Fibroblast of the conjunctiva (primary cell): ENCODE data around the gene TGFBRAP1.

Experiments used
- DNase-seq: peaks from one replicate; pipeline ENCODE4 v3.0.0-alpha.2; 2010; ENCODE audit warnings: low read depth

The TGFBRAP1 gene

DNA sequence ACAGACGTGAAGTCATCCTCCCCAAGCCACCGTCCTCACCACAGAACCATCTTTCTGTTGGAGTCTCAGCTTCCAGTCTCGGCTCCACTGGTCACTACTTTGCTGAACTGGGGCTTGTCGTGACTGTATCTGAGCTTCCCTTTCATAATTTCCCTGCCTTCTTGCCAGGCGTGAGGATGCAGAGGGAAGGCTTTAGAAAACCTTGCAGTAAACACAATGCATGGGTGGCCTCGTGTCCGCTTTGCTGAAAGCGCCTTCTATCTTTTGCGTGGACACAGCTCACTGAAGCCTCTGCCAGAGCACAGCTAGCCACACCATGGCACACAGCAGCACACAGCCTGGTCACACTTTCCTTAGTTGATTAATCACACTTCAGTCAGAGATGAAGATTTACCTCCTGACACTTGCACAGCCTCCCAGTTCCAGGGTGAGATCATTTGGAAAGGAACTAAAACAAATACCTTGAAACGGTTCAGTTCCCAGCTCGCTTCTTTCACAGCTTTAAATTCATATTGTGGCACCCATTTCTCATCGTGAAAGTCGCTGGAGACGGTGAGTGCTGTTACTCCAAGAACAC is 90.8 kb downstream of the TGFBRAP1 start:
- DNase-seq = no peak

GRCh38 chr2:105237045-105237765 is 92.3 kb downstream of the TGFBRAP1 start:
- DNase-seq = no peak

- DNase-seq = no peak
Measured at GRCh38 chr2:105236060-105236424, 93.5 kb downstream of the TGFBRAP1 start.

- DNase-seq = peak; percentile 63
Measured at GRCh38 chr2:105235388-105236059, 94.0 kb downstream of the TGFBRAP1 start.

DNA sequence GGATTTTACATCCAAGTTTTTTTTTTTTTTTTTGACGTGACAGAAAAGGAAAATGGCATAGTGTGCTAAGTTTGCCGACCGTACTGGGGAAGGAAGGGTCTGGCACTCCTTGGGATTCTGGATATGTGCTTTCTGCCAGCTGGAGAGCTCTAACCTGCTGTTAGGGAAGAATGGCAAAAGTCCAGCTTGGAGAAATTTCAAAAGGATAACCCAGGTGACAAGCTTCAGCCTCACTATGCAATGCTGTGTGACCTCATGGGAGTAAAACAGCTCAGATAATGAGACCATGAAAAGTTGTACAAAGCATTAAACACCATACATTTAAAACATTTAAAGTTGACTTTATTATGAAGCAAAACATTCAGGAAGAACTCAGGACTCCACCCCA is 98.3 kb downstream of the TGFBRAP1 start:
- no peak for DNase-seq

DNA sequence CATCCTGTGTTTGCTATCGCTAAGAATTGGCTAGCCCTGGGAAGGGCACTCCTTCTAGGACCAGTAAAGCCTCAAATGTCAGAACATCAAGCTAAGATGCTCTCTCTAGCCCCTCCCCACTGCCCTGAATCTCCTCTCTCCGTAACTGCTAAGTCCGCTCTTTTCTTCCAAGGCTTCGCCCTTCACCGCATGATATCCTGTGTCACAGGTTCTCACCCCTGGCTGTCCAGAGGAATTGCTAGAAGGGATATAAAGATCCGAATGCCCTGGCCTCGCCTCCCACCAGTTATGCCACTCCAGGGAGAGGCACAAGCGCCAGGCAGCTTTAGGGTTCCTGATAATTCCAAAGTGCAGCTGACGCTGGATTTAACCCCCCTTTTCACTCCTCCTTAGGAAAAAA is 105.1 kb downstream of the TGFBRAP1 start:
- no peak for DNase-seq

GRCh38 chr2:105220604-105221003 is 108.9 kb downstream of the TGFBRAP1 start:
- DNase-seq = no peak

GRCh38 chr2:105215586-105216192 is 113.8 kb downstream of the TGFBRAP1 start:
- no peak for DNase-seq
